Body of pancreas (tissue), 4 donors: ENCODE results near the gene RUNX3.

ENCODE experiments used
- CTCF ChIP-seq, 7 experiments: fragments of 450-650 bp in 4 of 7; fragments of 200-600 bp in 3 of 7; sonication (generic) in 3 of 7; IDR thresholded peaks; one replicate each; pipeline ENCODE4 v1.5.1; 2016 to 2019; ENCODE audit warnings: antibody characterized with exemption in 7 of 7
- POLR2A ChIP-seq, 3 donors: fragments of 450-650 bp; IDR thresholded peaks; one replicate each; pipeline ENCODE4 v1.6.1; 2016; ENCODE audit warnings: antibody characterized with exemption in 3 of 3, mild to moderate bottlenecking in 2 of 3

- no peak for TF ChIP-seq CTCF (IDR thresholded peaks at IDR 0.05)
- no peak for TF ChIP-seq POLR2A (IDR thresholded peaks at IDR 0.05)
Measured at GRCh38 chr1:24861821-24862727, 68.0 kb downstream of the RUNX3 start.
